Measurements from ENCODE around the gene H2BK1. TPM values are rescaled to one million over a fixed set of nuclear protein-coding genes. Genes with fewer than 3 reads are reported as not detected.

The H2BK1 gene
- total RNA-seq, 1 donor from 2014 or later = not detected

GRCh38 chr7:151250181-151251132 is 40.2 kb upstream of the H2BK1 start:
- Histone ChIP-seq H3K4me1 (peaks cover 63% of the 10 kb centered on the region), H3K9me3 (no peaks in the 10 kb centered on the region), H3K36me3 (no peaks in the 10 kb centered on the region), H3K4me3 (peak overlapping the region; percentile 61 to 69), H3K27me3 (no peaks in the 10 kb centered on the region), H3K27ac (peak overlapping the region; percentile 94)
- TF ChIP-seq CTCF (IDR thresholded peaks at IDR 0.05) (no peak), POLR2AphosphoS5 (IDR thresholded peaks at IDR 0.05; ENCODE audit: insufficient read depth in 1 of 2, low read depth in 1 of 2) (no peak), POLR2A (IDR thresholded peaks at IDR 0.05) (no peak)
- intact Hi-C loops (cut with DNase I) = loop anchor here (2.0 kb wide), 1 partner anchor 706 kb away; the partner anchor contains the start of gene GALNTL5
- DNase-seq (ENCODE audit: extremely low spot score in 2 of 2) = no peak

DNA sequence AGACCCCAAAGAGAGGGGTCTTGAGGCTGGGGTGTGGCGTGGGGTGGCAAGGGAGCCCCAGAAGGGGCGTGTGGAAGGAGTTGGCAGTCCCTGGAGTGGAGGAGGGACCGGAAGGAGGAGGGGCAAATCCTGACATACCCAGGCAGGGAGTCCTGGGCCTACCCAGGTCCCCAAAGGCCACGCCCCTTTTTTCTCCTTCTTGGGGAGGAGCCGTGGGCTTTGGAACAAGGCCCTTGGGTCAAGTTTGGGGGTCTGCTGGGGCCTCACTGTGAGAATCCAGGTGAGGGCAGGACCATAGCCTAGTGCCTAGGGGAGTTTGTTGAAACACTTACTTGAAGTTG is 39.4 kb upstream of the H2BK1 start:
- Histone ChIP-seq H3K27me3 (no peaks in the 10 kb centered on the region), H3K4me1 (peaks cover 70% of the 10 kb centered on the region), H3K27ac (peak overlapping the region; percentile 94), H3K9me3 (no peaks in the 10 kb centered on the region), H3K36me3 (no peaks in the 10 kb centered on the region), H3K4me3 (peak overlapping the region; percentile 56 to 64)
- intact Hi-C loops (cut with DNase I) = loop anchor here (2.0 to 5.0 kb wide), 2 partner anchors 53 to 707 kb away; partner anchors contain the start of gene GALNTL5
- TF ChIP-seq POLR2A (IDR thresholded peaks at IDR 0.05) = no peak
- peak in 1 of 2 donors; percentile 50 for TF ChIP-seq POLR2AphosphoS5 (IDR thresholded peaks at IDR 0.05; ENCODE audit: insufficient read depth in 1 of 2, low read depth in 1 of 2)
- DNase-seq (ENCODE audit: extremely low spot score in 2 of 2) = no peak

DNA sequence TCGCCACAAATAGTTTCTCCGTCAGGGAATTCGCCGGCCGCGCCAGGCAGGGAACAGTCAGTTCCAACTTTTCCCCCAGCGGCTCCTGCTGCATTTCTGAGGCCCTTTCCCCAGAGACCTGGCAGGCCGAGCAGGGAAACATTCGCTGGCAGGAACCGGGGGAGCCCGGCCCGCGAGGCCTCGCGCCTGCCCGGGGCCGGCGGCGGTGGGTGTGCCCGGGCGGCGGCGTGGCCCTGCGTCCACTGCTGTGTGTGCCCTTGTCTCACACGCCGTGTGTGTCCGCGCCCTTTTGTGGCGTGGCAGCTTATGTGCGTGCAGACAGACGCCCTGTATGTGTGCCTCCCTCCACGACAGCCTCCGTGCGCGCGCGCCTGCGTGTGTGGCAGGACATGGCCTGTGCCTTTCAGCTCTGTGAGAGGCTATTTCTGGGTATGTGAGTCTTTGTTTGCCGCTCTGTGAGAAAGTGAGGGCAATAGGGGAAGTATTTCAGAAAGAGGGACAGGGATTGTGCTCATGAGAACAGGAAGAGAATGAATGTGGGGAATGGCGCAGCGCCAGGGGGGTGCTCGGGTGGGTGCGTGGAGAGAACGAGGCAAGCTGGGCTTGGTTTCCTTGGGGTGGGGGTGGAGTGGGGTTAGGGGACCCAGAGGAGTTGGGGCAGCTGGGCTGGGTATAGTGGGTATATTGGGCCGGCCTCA is 38.9 kb upstream of the H2BK1 start:
- TF ChIP-seq POLR2AphosphoS5 (IDR thresholded peaks at IDR 0.05; ENCODE audit: insufficient read depth in 1 of 2, low read depth in 1 of 2) (peak in 1 of 2 donors; percentile 50), CTCF (IDR thresholded peaks at IDR 0.05) (no peak), POLR2A (IDR thresholded peaks at IDR 0.05) (no peak)
- peak overlapping the region; percentile 56 to 64 for H3K4me3 ChIP-seq
- H3K9me3 ChIP-seq = no peaks in the 10 kb centered on the region
- H3K27me3 ChIP-seq = no peaks in the 10 kb centered on the region
- H3K36me3 ChIP-seq = no peaks in the 10 kb centered on the region
- peaks cover 75% of the 10 kb centered on the region for H3K4me1 ChIP-seq
- H3K27ac ChIP-seq = peak overlapping the region; percentile 94
- DNase-seq (ENCODE audit: extremely low spot score in 2 of 2) = no peak
- intact Hi-C loops (cut with DNase I) = loop anchor here (5.0 kb wide), 1 partner anchor 53 kb away; no protein-coding TSS in a partner anchor

DNA sequence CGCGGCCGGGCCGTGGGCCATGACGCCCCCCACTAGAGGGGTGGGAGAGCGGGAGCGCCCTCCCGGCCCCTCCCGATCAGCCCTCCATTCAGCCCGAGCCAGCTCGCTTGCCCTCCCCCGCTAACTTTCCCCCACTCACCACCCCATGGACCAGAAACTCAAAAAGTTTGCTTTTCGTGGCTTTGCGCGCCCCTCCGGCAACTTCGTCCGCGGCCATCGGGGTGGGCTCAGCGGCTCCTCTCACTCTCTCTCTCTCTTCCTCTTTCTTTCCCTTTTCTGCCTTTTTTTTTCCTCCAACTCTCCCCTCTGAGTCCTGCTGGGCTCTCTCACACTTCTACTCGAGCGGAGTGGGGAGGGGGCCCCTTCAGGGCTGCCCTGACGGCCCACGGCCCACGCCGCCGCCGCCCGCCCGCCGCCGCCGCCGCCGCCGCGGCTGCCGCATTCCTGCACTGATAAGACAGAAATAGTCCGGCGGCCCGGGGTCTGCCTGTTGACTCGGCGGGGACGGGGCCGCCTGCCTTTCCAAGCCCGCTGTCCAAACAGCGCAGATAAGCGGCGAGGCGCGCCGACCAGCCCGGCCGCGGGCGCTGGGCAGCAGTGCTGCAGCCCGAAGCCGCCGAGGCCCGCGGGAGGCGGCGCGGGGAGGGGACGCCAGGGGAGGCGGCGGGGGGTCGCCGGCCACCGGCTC is 38.2 kb upstream of the H2BK1 start, which contains the start of gene SMARCD3:
Gene SMARCD3 (minus strand): TSS at position 349 of the 688 bp plus-strand sequence. CDS start 132 bp downstream, at position 217.
- no peak for DNase-seq (ENCODE audit: extremely low spot score in 2 of 2)
- H3K27ac ChIP-seq = peak within 1 kb of the TSS; percentile 94
- H3K9me3 ChIP-seq = no peaks in the 10 kb centered on the region
- H3K4me3 ChIP-seq = peak within 1 kb of the TSS; percentile 56 to 64
- H3K27me3 ChIP-seq = no peaks in the 10 kb centered on the region
- intact Hi-C loops (cut with DNase I) = loop anchor here (5.0 kb wide), 1 partner anchor 54 kb away; no protein-coding TSS in a partner anchor
- TF ChIP-seq POLR2AphosphoS5 (IDR thresholded peaks at IDR 0.05; ENCODE audit: insufficient read depth in 1 of 2, low read depth in 1 of 2) (no peak), CTCF (IDR thresholded peaks at IDR 0.05) (no peak), POLR2A (IDR thresholded peaks at IDR 0.05) (no peak)
- no peaks in the 10 kb centered on the region for H3K36me3 ChIP-seq
- peaks cover 82% of the 10 kb centered on the region for H3K4me1 ChIP-seq

Measured in vagina (tissue), 2 donors.